Spleen (tissue), 11 donors: ENCODE data around the gene OLA1. TPM values are rescaled to one million over a fixed set of nuclear protein-coding genes. Genes with fewer than 3 reads are reported as not detected.

Experiments used
- DNase-seq: peaks from one replicate; pipeline ENCODE4 v3.0.0-alpha.2; 2020
- H3K27ac ChIP-seq, 8 donors: fragments of 200-600 bp; sonication (generic) in 7 of 8; 1 replicate in 4 of 8; 2 replicates in 4 of 8; pipeline versions ENCODE4 v1.5.0 to v1.8.0; 2016 to 2021; ENCODE audit warnings: inconsistent platforms in 4 of 8, mild to moderate bottlenecking in 4 of 8, moderate library complexity in 1 of 8
- H3K27me3 ChIP-seq, 7 donors: fragments of 200-600 bp; sonication (generic) in 6 of 7; replicated peaks in 1 of 7; 1 replicate in 4 of 7; 2 replicates in 3 of 7; pipeline versions ENCODE4 v1.5.0 to v1.8.0; 2016 to 2021; ENCODE audit warnings: inconsistent platforms in 3 of 7, mild to moderate bottlenecking in 1 of 7
- H3K36me3 ChIP-seq, 6 donors: fragments of 200-600 bp; sonication (generic) in 5 of 6; 1 replicate in 4 of 6; 2 replicates in 2 of 6; pipeline versions ENCODE4 v1.5.0 to v1.8.0; 2016 to 2021; ENCODE audit warnings: inconsistent platforms in 2 of 6
- H3K4me1 ChIP-seq, 6 donors: fragments of 200-600 bp; sonication (generic) in 5 of 6; 1 replicate in 3 of 6; 2 replicates in 3 of 6; pipeline versions ENCODE4 v1.5.0 to v1.8.0; 2016 to 2021; ENCODE audit warnings: inconsistent platforms in 3 of 6
- H3K4me3 ChIP-seq, 8 donors: fragments of 200-600 bp; sonication (generic) in 7 of 8; 1 replicate in 4 of 8; 2 replicates in 4 of 8; pipeline versions ENCODE4 v1.5.0 to v1.8.0; 2016 to 2021; ENCODE audit warnings: inconsistent platforms in 4 of 8, mild to moderate bottlenecking in 4 of 8, moderate library complexity in 2 of 8
- H3K9me3 ChIP-seq, 8 donors: fragments of 200-600 bp; sonication (generic) in 7 of 8; 1 replicate in 4 of 8; 2 replicates in 4 of 8; pipeline versions ENCODE4 v1.5.0 to v1.8.0; 2016 to 2021; ENCODE audit warnings: inconsistent platforms in 4 of 8
- POLR2A ChIP-seq, 3 donors: fragments of 450-650 bp; IDR thresholded peaks; one replicate each; pipeline ENCODE4 v1.5.1; 2017; ENCODE audit warnings: antibody characterized with exemption in 3 of 3, mild to moderate bottlenecking in 1 of 3
- POLR2AphosphoS5 ChIP-seq, 3 donors: sonication (generic); formaldehyde crosslinking; IDR thresholded peaks; one replicate each; pipeline ENCODE4 v1.5.1; 2017; ENCODE audit warnings: antibody characterized with exemption in 3 of 3
- WGBS, 5 donors: extraction: QIAGEN DNeasy Blood & Tissue Kit in 3 of 5; methylation state at CpG; one replicate each; pipeline versions ENCODE4 v1.1.5 to v1.1.7; 2013 to 2018; 5-methylcytosine and 5-hydroxymethylcytosine counted together
- intact Hi-C: fragments of 100-400 bp; cut with DNase I; formaldehyde crosslinking; loops from one replicate; pipeline ENCODE4 v1.15.0; 2023; ENCODE audit warnings: low total_unique reads
- polyA plus RNA-seq, 3 donors: library from polyadenylated mRNA; stranded (reverse); fragments of 200-250 nt; gene quantifications; one replicate each; pipeline ENCODE4 v1.2.1, GENCODE V29; 2013
- total RNA-seq, 7 donors: library from RNA; depleted of rRNA in 3 of 7; stranded (reverse); fragments of >200 nt in 3 of 7; fragmentation: NEBNext Ultra II Directional in 4 of 7; extraction: Animal tissue kit (Norgen Biotek cat#: 25700) in 4 of 7; gene quantifications; one replicate each; pipeline versions ENCODE4 v1.1.0 to v1.2.1, GENCODE V29; 2016 to 2021
- TF ChIP-seq, protein P1 (sequence below), 11 experiments: fragments of 200-600 bp in 7 of 11; fragments of 450-650 bp in 4 of 11; sonication (generic) in 4 of 11; IDR thresholded peaks in 8 of 11; conservative IDR thresholded peaks in 3 of 11; 1 replicate in 7 of 11; 2 replicates in 4 of 11; pipeline versions ENCODE4 v1.4.0 to v1.8.0; 2016 to 2021; ENCODE audit warnings: antibody characterized with exemption in 11 of 11, inconsistent platforms in 4 of 11, mild to moderate bottlenecking in 1 of 11
- donor health status: healthy with polysubstance abuse.
- donor health status: DM: no; HTN: no; CAD: no; lungs with moderate emphysema.
- donor health status: DM: no; HTN: no; CAD: no.
- donor health status: Bipolar disorder and iron deficiency.
- donor health status: healthy.
- donor health status: DM: no; HTN: no; CAD: no.
- donor health status: DM: yes; HTN: yes; CAD: no.

Gene OLA1
- total and polyA plus RNA-seq, 10 donors: 35.0 to 66.0 (median 42.0) TPM

DNA sequence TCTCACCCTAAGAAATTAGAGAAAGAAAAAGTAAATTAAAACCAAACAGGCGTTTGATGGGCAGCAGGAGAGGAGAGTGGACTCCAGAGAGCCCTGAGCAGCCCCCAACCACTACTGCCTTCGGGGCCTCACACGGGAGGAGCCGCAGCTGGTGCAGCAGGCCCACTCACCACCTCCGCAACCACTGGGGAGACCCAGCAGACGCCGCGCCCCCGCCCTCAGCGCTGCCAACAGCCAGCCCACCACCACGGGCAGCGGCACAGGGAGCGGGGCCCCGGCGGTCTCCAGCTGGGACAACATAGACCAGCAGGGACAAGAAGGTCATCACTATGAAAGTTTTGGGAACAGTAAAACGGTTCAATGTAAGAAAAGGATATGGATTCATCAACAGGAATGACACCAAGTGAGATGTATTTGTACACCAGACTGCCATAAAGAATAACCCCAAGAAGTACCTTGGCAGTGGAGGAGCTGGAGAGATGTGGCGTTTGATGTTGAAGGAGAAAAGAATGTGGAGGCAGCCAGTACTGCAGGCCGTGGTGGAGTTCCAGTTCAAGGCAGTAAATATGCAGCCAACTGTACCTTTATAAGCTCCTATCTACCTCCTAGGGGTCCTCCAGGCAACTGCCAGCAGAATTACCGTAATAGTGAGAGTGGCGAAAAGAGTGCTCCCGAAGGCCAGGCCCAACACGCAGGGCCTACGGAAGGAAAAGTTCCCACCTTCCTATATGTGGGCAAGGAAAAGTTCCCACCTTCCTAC lies 76.5 kb downstream of the OLA1 start:
- Histone ChIP-seq H3K27ac (no peak overlapping the region), H3K27me3 (no peaks in the 10 kb centered on the region), H3K4me3 (no peak overlapping the region), H3K36me3 (peaks cover 0 to 49% (median 3%) of the 10 kb centered on the region in 6 donors), H3K9me3 (peaks cover 6 to 99% (median 91%) of the 10 kb centered on the region in 8 donors), H3K4me1 (no peaks in the 10 kb centered on the region)
- TF ChIP-seq POLR2A (IDR thresholded peaks at IDR 0.05) (no peak), POLR2AphosphoS5 (IDR thresholded peaks at IDR 0.05) (no peak)
- TF ChIP-seq, protein P1, sequence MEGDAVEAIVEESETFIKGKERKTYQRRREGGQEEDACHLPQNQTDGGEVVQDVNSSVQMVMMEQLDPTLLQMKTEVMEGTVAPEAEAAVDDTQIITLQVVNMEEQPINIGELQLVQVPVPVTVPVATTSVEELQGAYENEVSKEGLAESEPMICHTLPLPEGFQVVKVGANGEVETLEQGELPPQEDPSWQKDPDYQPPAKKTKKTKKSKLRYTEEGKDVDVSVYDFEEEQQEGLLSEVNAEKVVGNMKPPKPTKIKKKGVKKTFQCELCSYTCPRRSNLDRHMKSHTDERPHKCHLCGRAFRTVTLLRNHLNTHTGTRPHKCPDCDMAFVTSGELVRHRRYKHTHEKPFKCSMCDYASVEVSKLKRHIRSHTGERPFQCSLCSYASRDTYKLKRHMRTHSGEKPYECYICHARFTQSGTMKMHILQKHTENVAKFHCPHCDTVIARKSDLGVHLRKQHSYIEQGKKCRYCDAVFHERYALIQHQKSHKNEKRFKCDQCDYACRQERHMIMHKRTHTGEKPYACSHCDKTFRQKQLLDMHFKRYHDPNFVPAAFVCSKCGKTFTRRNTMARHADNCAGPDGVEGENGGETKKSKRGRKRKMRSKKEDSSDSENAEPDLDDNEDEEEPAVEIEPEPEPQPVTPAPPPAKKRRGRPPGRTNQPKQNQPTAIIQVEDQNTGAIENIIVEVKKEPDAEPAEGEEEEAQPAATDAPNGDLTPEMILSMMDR (IDR thresholded peaks at IDR 0.05 in 8 of 11, conservative IDR thresholded peaks at IDR 0.05 in 3 of 11): no peak
- intact Hi-C loops: no loop called here
- WGBS, 5 donors: 94 to 98% (median 97%) methylated on average over 18 to 23 of the region's 23 CpGs
- DNase-seq: no peak

DNA sequence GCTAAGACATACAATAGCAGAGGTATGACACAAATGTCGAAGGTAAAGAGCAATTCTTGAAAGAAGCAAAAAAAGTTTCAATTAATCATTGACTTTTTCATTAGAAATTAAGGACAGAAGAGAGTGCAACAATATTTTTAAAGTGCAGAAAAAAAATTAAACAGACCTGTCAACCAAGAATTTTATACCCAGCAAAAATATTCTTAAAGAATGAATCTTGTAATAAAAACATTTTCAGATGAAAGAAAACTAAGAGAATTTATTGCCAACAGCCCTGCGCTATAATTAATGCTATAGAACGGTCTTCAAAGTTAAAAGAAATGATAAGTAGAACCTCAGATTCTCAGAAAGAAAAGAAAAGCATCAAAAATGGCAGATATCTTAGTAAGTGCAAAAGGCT lies 79.0 kb downstream of the OLA1 start:
- Histone ChIP-seq H3K27ac (no peak overlapping the region), H3K36me3 (peaks cover 0 to 50% (median 3%) of the 10 kb centered on the region in 6 donors), H3K9me3 (peaks cover 6 to 77% (median 70%) of the 10 kb centered on the region in 8 donors), H3K4me1 (no peaks in the 10 kb centered on the region), H3K27me3 (no peaks in the 10 kb centered on the region), H3K4me3 (no peak overlapping the region)
- WGBS, 5 donors: 97 to 100% (median 97%) methylated on average over 3 of the region's 3 CpGs
- no peak for TF ChIP-seq POLR2AphosphoS5 (IDR thresholded peaks at IDR 0.05)
- TF ChIP-seq POLR2A (IDR thresholded peaks at IDR 0.05): no peak
- TF ChIP-seq, protein P1 (IDR thresholded peaks at IDR 0.05 in 8 of 11, conservative IDR thresholded peaks at IDR 0.05 in 3 of 11): no peak
- intact Hi-C loops: no loop called here
- DNase-seq: no peak

DNA sequence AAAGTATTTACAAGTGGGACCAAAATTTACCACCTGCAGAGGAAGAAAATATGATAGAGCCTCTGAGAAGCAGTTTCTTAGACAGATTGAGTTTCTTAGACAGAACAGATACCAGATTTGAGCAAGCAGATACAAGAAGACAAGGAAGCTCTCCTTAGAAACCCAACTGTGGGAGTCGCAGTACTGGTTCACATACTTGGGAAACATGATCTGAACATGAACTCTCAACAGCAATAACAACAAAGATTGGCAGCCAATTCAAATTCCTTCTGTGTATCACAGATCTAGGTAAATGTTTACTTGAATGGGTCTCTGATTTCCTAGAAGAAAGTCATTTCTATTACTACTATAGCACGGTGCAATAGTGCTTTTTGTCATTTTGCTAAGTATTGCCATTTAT lies 82.1 kb downstream of the OLA1 start:
- DNase-seq: no peak
- WGBS, 5 donors: 44 to 97% (median 76%) methylated on average over 2 of the region's 2 CpGs

DNA sequence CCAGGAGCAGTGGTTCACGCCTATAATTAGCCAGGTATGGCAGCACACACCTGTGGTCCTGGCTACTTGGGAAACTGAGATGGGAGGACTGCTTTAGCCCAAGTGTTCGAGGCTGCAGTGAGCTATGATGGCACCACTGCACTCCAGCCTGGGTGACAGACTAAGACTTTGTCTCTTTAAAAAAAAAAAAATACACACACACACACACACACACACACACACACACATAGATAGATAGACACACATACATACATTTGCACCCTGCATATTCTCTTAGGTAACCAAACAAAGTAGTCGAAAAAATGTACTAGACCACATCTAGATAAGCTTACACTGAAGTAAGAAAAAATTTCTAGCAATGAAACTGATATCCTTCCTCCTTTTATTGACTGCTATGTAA lies 86.8 kb downstream of the OLA1 start:
- no peaks in the 10 kb centered on the region for H3K27me3 ChIP-seq
- DNase-seq: no peak
- intact Hi-C loops: no loop called here
- no peaks in the 10 kb centered on the region for H3K4me1 ChIP-seq
- H3K4me3 ChIP-seq: no peak overlapping the region
- 87 to 93% (median 92%) methylated on average over 3 of the region's 3 CpGs for WGBS, 5 donors
- H3K27ac ChIP-seq: no peak overlapping the region
- TF ChIP-seq, protein P1 (IDR thresholded peaks at IDR 0.05 in 8 of 11, conservative IDR thresholded peaks at IDR 0.05 in 3 of 11): no peak
- TF ChIP-seq POLR2A (IDR thresholded peaks at IDR 0.05) (no peak), POLR2AphosphoS5 (IDR thresholded peaks at IDR 0.05) (no peak)
- H3K9me3 ChIP-seq: peaks cover 0 to 11% (median 0%) of the 10 kb centered on the region in 8 donors
- H3K36me3 ChIP-seq: peaks cover 0 to 7% (median 0%) of the 10 kb centered on the region in 6 donors

More for the DNA sequence above, 82.1 kb downstream of the OLA1 start:
- intact Hi-C loops: no loop called here
- Histone ChIP-seq H3K36me3 (peaks cover 0 to 32% (median 3%) of the 10 kb centered on the region in 6 donors), H3K27me3 (no peaks in the 10 kb centered on the region), H3K9me3 (peaks cover 4 to 52% (median 40%) of the 10 kb centered on the region in 8 donors), H3K4me3 (no peak overlapping the region), H3K4me1 (no peaks in the 10 kb centered on the region), H3K27ac (no peak overlapping the region)
- TF ChIP-seq POLR2AphosphoS5 (IDR thresholded peaks at IDR 0.05): no peak
- TF ChIP-seq, protein P1 (IDR thresholded peaks at IDR 0.05 in 8 of 11, conservative IDR thresholded peaks at IDR 0.05 in 3 of 11): no peak
- TF ChIP-seq POLR2A (IDR thresholded peaks at IDR 0.05): no peak
